ENCODE results near the gene NDUFS4.
"Not testable (repeated sequence)": the region's sequence is repeated elsewhere in the genome, so short reads cannot be mapped to it uniquely, and the experiment has no call there.

Gene NDUFS4

GRCh38 chr5:53560506-53561191, at the start of gene NDUFS4:
Gene NDUFS4, plus strand, starts transcription at chr5:53560639. Its CDS starts 24 bp downstream, at chr5:53560663.
- peak; percentile 87 for DNase-seq

- DNase-seq = no peak
Measured at GRCh38 chr5:53512539-53512938, 47.9 kb upstream of the NDUFS4 start.

- no peak for DNase-seq
Measured at GRCh38 chr5:53515988-53516387, 44.5 kb upstream of the NDUFS4 start.

GRCh38 chr5:53520813-53521212, 39.6 kb upstream of the NDUFS4 start:
- no peak for DNase-seq

- no peak for DNase-seq
Measured at GRCh38 chr5:53537711-53538110, 22.7 kb upstream of the NDUFS4 start.

GRCh38 chr5:53540739-53541138, 19.7 kb upstream of the NDUFS4 start:
- DNase-seq = not testable (repeated sequence)

GRCh38 chr5:53541859-53542258, 18.6 kb upstream of the NDUFS4 start:
- no peak for DNase-seq

- DNase-seq = no peak
Measured at GRCh38 chr5:53542926-53543325, 17.5 kb upstream of the NDUFS4 start.

GRCh38 chr5:53543401-53543800, 17.0 kb upstream of the NDUFS4 start:
- no peak for DNase-seq

- no peak for DNase-seq
Measured at GRCh38 chr5:53545744-53546143, 14.7 kb upstream of the NDUFS4 start.

GRCh38 chr5:53547226-53547625, 13.2 kb upstream of the NDUFS4 start:
- DNase-seq = no peak

GRCh38 chr5:53548501-53548900, 11.9 kb upstream of the NDUFS4 start:
- not testable (repeated sequence) for DNase-seq

GRCh38 chr5:53549792-53550191, 10.6 kb upstream of the NDUFS4 start:
- DNase-seq = no peak

GRCh38 chr5:53552561-53552960, 7.9 kb upstream of the NDUFS4 start:
- no peak for DNase-seq

- no peak for DNase-seq
Measured at GRCh38 chr5:53554444-53554843, 6.0 kb upstream of the NDUFS4 start.

- DNase-seq = no peak
Measured at GRCh38 chr5:53555160-53555559, 5.3 kb upstream of the NDUFS4 start.

- no peak for DNase-seq
Measured at GRCh38 chr5:53556001-53556400, 4.4 kb upstream of the NDUFS4 start.

- peak; percentile 53 for DNase-seq
Measured at GRCh38 chr5:53557386-53557785, 3.1 kb upstream of the NDUFS4 start.

- DNase-seq = no peak
Measured at GRCh38 chr5:53558966-53559365, 1.5 kb upstream of the NDUFS4 start.

- no peak for DNase-seq
Measured at GRCh38 chr5:53560028-53560427, 411 bp upstream of the NDUFS4 start.

GRCh38 chr5:53568401-53568800, 8.0 kb downstream of the NDUFS4 start:
- no peak for DNase-seq

GRCh38 chr5:53568871-53569270, 8.4 kb downstream of the NDUFS4 start:
- DNase-seq = no peak

- no peak for DNase-seq
Measured at GRCh38 chr5:53569453-53569852, 9.0 kb downstream of the NDUFS4 start.

GRCh38 chr5:53571403-53571802, 11.0 kb downstream of the NDUFS4 start:
- no peak for DNase-seq

GRCh38 chr5:53575101-53575500, 14.7 kb downstream of the NDUFS4 start:
- no peak for DNase-seq
